ES-I3 (cell line): ENCODE results near the gene TEX30.
"Not testable (repeated sequence)": the region's sequence is repeated elsewhere in the genome, so short reads cannot be mapped to it uniquely, and the experiment has no call there.

Experiments
- H3K36me3 ChIP-seq: 2 replicates; pipeline ENCODE4 v1.6.1; 2013; ENCODE audit warnings: mild to moderate bottlenecking, low read length, control low read depth, moderate library complexity; ENCODE audit not compliant: insufficient read depth
- H3K4me1 ChIP-seq: 2 replicates; pipeline ENCODE4 v1.6.1; 2013; ENCODE audit warnings: mild to moderate bottlenecking, control low read depth, low read length; ENCODE audit not compliant: insufficient read depth
- H3K9ac ChIP-seq: 2 replicates; pipeline ENCODE4 v1.6.1; 2013; ENCODE audit warnings: low read depth, mild to moderate bottlenecking, low read length, moderate library complexity
- H3K9me3 ChIP-seq: 2 replicates; pipeline ENCODE4 v1.6.1; 2013; ENCODE audit warnings: mild to moderate bottlenecking, low read length, moderate library complexity; ENCODE audit not compliant: control insufficient read depth, insufficient read depth

TEX30 gene

GRCh38 chr13:102798581-102799425 is 25.2 kb upstream of the TEX30 start, which contains the start of the genes BIVM and POGLUT2:
Gene BIVM, plus strand, starts transcription at chr13:102799119. Its CDS starts 8,149 bp downstream, at chr13:102807268.
Gene POGLUT2, minus strand, starts transcription at chr13:102798976. Its CDS starts 306 bp downstream, at chr13:102798670.
- Histone ChIP-seq H3K4me1 (0 out of 2 replicates have a peak, but pooled peaks cover 13% of the 10 kb centered on the region), H3K36me3 (no peaks in the 10 kb centered on the region), H3K9ac (peak within 1 kb of the TSS; percentile 61), H3K9me3 (no peaks in the 10 kb centered on the region)

GRCh38 chr13:102793611-102794355 is 20.2 kb upstream of the TEX30 start:
- peaks cover 9% of the 10 kb centered on the region for H3K36me3 ChIP-seq

DNA sequence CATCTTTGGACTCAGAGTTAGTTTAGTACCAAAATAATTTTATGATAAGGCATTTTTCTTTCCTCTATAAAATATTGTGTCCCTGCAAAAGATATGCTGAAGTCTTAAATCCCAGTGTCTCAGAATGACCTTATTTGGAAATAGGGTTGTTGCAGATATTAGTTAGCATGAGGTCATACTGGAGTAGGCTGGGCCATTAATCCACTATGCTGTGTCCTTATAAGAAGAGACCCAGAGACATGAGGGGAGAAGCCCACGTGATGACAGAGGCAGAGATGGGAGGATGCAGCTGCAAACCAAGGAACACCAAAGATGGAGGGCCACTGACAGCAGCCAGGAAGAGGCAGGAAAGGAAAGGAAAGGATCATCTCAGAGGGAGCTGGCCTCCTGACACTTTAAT is 18.8 kb upstream of the TEX30 start:
- Histone ChIP-seq H3K4me1 (peaks cover 17% of the 10 kb centered on the region), H3K9ac (no peak overlapping the region), H3K36me3 (peaks cover 10% of the 10 kb centered on the region)

More at GRCh38 chr13:102793611-102794355, 20.2 kb upstream of the TEX30 start:
- no peak overlapping the region for H3K9ac ChIP-seq
- no peaks in the 10 kb centered on the region for H3K9me3 ChIP-seq
- peaks cover 23% of the 10 kb centered on the region for H3K4me1 ChIP-seq

GRCh38 chr13:102788683-102789082 is 15.1 kb upstream of the TEX30 start:
- peaks cover 10% of the 10 kb centered on the region for H3K4me1 ChIP-seq
- H3K9me3 ChIP-seq = no peaks in the 10 kb centered on the region
- H3K36me3 ChIP-seq = peaks cover 12% of the 10 kb centered on the region
- H3K9ac ChIP-seq = no peak overlapping the region

More for the DNA sequence above, 18.8 kb upstream of the TEX30 start:
- no peaks in the 10 kb centered on the region for H3K9me3 ChIP-seq

- Histone ChIP-seq H3K9ac (no peak overlapping the region), H3K4me1 (no peaks in the 10 kb centered on the region), H3K9me3 (no peaks in the 10 kb centered on the region; the same call in 1 of the 2 replicates), H3K36me3 (peaks cover 3% of the 10 kb centered on the region)
Observed at GRCh38 chr13:102784483-102784882, 10.9 kb upstream of the TEX30 start.

DNA sequence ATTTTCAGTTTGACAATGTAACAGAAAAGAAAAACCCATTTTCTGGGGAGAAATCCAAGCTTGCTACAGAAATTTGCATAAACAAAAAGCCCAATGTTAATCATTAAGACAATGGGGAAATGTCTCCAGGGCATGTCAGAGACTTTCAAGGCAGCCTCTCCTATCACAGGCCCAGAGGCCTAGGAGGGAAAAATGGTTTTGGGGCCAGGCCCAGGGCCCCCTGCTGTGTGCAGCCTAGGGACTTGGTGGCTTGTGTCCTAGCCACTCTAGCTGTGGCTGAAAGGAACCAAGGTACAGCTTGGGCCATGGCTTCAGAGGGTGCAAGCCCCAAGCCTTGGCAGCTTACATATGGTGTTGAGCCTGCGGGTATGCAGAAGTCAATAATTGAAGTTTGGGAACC is 8.0 kb upstream of the TEX30 start:
- Histone ChIP-seq H3K9ac (no peak overlapping the region), H3K4me1 (no peaks in the 10 kb centered on the region), H3K9me3 (no peaks in the 10 kb centered on the region; the same call in 1 of the 2 replicates), H3K36me3 (no peaks in the 10 kb centered on the region; the same call in 1 of the 2 replicates)

- H3K9me3 ChIP-seq, H3K4me1 ChIP-seq, H3K9ac ChIP-seq, H3K36me3 ChIP-seq: not testable (repeated sequence)
Observed at GRCh38 chr13:102780656-102781055, 7.1 kb upstream of the TEX30 start.

DNA sequence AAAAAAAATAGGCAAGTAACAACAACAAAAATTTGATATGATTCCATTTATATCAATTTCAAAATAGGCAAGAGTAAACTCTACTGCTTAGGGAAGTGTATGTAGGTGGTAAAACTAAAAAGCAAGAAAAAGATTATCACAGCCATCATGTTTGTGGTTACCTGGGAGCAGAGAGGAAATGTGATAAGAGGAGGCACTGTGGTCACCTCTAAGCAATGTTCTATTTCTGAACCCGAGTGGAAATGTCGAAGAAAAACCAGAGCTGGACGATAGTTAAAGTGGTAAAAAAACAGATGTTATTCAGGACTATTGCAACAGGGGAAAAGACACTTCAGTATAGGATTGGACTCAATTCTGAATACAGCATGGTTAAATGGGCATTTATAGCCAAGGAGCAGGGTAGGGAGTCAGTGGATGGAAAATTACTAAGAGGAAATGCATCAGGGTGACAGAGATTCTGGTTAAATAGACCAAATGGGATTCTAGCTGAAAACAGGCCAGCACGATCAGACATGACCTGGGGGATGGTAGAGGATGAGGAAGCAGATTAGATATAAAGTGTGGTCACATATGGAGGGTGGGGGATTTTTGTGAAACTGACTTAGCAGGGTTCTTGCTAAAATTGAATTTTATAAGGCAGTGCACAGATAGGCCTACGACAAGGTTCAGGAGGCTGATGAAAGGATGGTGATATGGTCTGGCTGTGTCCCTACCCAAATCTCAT is 6.0 kb upstream of the TEX30 start:
- no peaks in the 10 kb centered on the region for H3K36me3 ChIP-seq
- no peaks in the 10 kb centered on the region; the same call in 1 of the 2 replicates for H3K9me3 ChIP-seq
- no peaks in the 10 kb centered on the region; the same call in 1 of the 2 replicates for H3K4me1 ChIP-seq
- H3K9ac ChIP-seq = no peak overlapping the region

DNA sequence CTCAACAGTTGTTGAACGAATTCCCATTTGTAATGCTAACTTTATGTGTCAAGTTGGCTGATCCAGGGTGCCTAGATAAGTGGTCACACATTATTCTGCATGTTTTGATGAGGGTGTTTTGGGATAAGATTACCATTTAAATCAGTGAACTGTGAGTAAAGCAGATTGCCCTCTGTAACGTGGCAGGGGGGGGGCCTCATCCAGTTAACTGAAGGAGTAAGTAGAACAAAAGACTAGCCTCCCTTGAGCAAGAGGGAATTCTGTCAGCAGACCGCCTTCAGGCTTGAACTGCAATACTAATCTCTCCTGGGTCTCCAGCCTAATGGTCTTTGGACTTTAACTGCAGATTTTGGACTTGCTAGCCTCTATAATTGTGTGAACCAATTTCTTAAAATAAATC is 4.2 kb upstream of the TEX30 start:
- Histone ChIP-seq H3K9me3 (no peaks in the 10 kb centered on the region; the same call in 1 of the 2 replicates), H3K9ac (no peak overlapping the region), H3K36me3 (no peaks in the 10 kb centered on the region), H3K4me1 (no peaks in the 10 kb centered on the region; the same call in 1 of the 2 replicates)

GRCh38 chr13:102776271-102776670 is 2.7 kb upstream of the TEX30 start:
- no peaks in the 10 kb centered on the region for H3K36me3 ChIP-seq
- no peaks in the 10 kb centered on the region; the same call in 1 of the 2 replicates for H3K4me1 ChIP-seq
- H3K9ac ChIP-seq = no peak overlapping the region
- H3K9me3 ChIP-seq = no peaks in the 10 kb centered on the region; the same call in 1 of the 2 replicates

DNA sequence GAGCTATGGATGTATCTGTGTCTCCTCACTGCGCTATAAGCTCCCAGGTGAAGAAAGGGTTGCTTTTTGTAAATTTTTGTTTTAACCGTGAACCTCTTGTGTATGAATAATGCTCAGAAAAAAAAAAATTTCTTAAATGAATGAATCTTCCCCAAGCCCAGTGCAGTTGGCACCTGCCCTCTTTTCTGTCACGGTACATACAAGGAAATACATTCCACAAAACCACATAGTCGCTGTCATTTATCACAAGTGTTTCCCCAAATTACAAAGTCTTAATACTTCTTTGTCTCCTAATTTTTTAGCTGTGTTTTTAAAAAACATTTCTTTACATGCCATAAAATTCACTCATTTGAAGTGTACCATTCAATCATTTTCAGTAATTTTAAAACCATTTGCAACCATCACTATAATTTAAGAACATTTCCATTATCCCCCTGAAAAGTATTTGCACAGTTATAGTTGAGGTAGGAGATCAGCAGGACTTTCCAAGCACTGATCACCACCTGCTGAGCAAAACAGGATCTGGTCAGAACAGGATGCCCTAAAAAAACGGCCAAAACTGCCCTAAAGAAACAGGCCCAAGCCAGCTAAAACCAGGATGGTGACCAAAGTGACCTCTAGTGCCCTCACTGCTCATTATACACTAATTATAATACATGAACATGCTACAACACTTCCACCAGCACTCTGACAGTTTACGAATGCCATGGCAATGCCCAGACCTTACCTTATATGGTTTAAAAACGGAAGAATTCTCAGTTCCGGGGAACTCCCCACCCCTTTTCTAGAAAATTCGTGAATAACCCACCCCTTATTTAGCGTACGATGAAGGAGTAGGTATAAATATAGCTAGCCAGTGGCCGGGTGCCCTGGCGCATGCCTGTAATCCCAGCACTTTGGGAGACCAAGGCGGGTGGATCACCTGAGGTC is 1.3 kb upstream of the TEX30 start:
- Histone ChIP-seq H3K36me3 (no peaks in the 10 kb centered on the region), H3K9me3 (no peaks in the 10 kb centered on the region), H3K4me1 (peaks cover 5% of the 10 kb centered on the region), H3K9ac (no peak overlapping the region)

DNA sequence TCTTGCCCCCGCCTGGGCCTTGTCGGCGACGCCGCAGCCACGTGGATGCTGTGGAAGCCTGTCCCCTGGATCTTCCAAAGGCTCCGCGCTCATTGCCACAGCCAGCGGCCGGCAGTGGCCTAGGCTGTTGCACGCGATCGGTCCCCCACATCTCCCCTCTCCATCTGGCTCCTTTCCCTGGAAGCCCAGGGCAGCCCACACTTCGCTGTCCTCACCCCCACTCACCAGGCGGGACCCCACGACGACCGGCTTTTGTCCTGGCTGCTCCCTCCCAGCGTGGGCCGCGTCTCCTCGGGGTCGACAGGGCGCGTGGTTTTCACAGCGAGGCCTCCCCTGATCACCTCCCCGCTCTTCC is 605 bp upstream of the TEX30 start:
- peaks cover 5% of the 10 kb centered on the region for H3K4me1 ChIP-seq
- no peaks in the 10 kb centered on the region for H3K9me3 ChIP-seq
- H3K36me3 ChIP-seq = no peaks in the 10 kb centered on the region
- H3K9ac ChIP-seq = peak overlapping the region; percentile 91; the same call in 1 of the 2 replicates

DNA sequence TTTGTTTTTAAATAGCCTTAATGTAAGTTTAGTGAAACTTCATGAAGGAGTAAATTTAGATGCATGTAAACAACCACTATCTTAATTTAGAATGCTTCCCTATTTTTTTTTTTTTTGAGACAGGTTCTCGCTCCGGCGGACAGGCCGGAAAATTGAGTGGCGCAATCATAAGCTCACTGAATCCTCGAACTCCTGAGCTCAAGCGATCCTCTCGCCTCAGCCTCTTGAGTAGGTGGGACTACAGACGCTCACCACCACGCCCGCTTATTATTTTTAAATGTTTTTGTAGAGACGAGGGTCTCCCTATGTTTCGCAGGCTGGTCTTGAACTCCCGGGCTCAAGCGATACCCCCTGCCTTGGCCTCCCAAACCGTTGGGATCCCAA is 1.6 kb downstream of the TEX30 start:
- H3K36me3 ChIP-seq = no peaks in the 10 kb centered on the region
- H3K9me3 ChIP-seq = no peaks in the 10 kb centered on the region
- no peak overlapping the region for H3K9ac ChIP-seq
- peaks cover 5% of the 10 kb centered on the region for H3K4me1 ChIP-seq
